ENCODE measurements around the gene DISP2.

The DISP2 gene

GRCh38 chr15:40357723-40358470 lies at the start of gene DISP2:
Gene DISP2, plus strand, starts transcription at chr15:40358219. Its CDS starts 103 bp downstream, at chr15:40358322.
- DNase-seq: no peak

- no peak for DNase-seq
Measured at GRCh38 chr15:40309344-40309862, 48.6 kb upstream of the DISP2 start.

- DNase-seq: no peak
Measured at GRCh38 chr15:40310001-40310959, 47.7 kb upstream of the DISP2 start.

- DNase-seq: no peak
Measured at GRCh38 chr15:40310993-40311392, 47.0 kb upstream of the DISP2 start.

- DNase-seq: no peak
Measured at GRCh38 chr15:40312370-40313158, 45.5 kb upstream of the DISP2 start.

GRCh38 chr15:40313531-40314398 lies 44.3 kb upstream of the DISP2 start:
- peak; percentile 33 for DNase-seq

- DNase-seq: no peak
Measured at GRCh38 chr15:40314723-40315276, 43.2 kb upstream of the DISP2 start.

GRCh38 chr15:40316931-40317330 lies 41.1 kb upstream of the DISP2 start:
- no peak for DNase-seq

GRCh38 chr15:40317580-40317979 lies 40.4 kb upstream of the DISP2 start:
- DNase-seq: no peak

GRCh38 chr15:40320409-40320808 lies 37.6 kb upstream of the DISP2 start:
- no peak for DNase-seq

- no peak for DNase-seq
Measured at GRCh38 chr15:40320931-40321371, 37.1 kb upstream of the DISP2 start.

- DNase-seq: no peak
Measured at GRCh38 chr15:40322531-40323238, 35.3 kb upstream of the DISP2 start.

GRCh38 chr15:40323239-40323952 lies 34.6 kb upstream of the DISP2 start, which contains the start of gene INAFM2:
Gene INAFM2, plus strand, starts transcription at chr15:40323692. Its CDS starts 364 bp downstream, at chr15:40324056.
- peak; percentile 80 for DNase-seq

- no peak for DNase-seq
Measured at GRCh38 chr15:40323953-40324937, 33.8 kb upstream of the DISP2 start.

- DNase-seq: no peak
Measured at GRCh38 chr15:40325188-40325587, 32.8 kb upstream of the DISP2 start.

GRCh38 chr15:40325700-40326099 lies 32.3 kb upstream of the DISP2 start:
- DNase-seq: no peak

- no peak for DNase-seq
Measured at GRCh38 chr15:40327457-40327856, 30.6 kb upstream of the DISP2 start.

- DNase-seq: no peak
Measured at GRCh38 chr15:40328176-40328575, 29.8 kb upstream of the DISP2 start.

GRCh38 chr15:40328751-40329150 lies 29.3 kb upstream of the DISP2 start:
- DNase-seq: no peak

Data from NCI-H187 treated with DMSO at 0.1 percent for 48 hours (cell line).